Common myeloid progenitor, CD34-positive (primary cell): Measurements from ENCODE around the gene FXR2.
"Not testable (repeated sequence)": the region's sequence is repeated elsewhere in the genome, so short reads cannot be mapped to it uniquely, and the experiment has no call there.

Experiments used
- CTCF ChIA-PET: fragments of 350-600 bp; sonication (Branson Sonifier 250); formaldehyde crosslinking; loops from one replicate; lab custom pipeline; 2021; ENCODE audit warnings: antibody characterized with exemption; lab: Charles Lee
- POLR2A ChIA-PET: fragments of 350-600 bp; sonication (Branson Sonifier 250); formaldehyde crosslinking; loops from one replicate; lab custom pipeline; 2021; ENCODE audit warnings: antibody characterized with exemption; lab: Charles Lee
- DNase-seq, 3 donors: peaks; one replicate each; pipeline versions ENCODE4 v3.0.0 to v3.0.0-alpha.2; 2013
- H3K27ac ChIP-seq, 2 experiments: 1 replicate in 1 of 2; 2 replicates in 1 of 2; pipeline ENCODE4 v1.7.0; 2013; ENCODE audit warnings: inconsistent platforms in 2 of 2, low read length in 2 of 2, mild to moderate bottlenecking in 2 of 2, low read depth in 1 of 2, moderate library complexity in 1 of 2; ENCODE audit not compliant: severe bottlenecking in 2 of 2, insufficient read depth in 1 of 2, poor library complexity in 1 of 2
- H3K27me3 ChIP-seq, 5 experiments: replicated peaks in 2 of 5; 1 replicate in 3 of 5; 2 replicates in 2 of 5; pipeline versions ENCODE4 v1.6.1 to v1.7.0; 2013; ENCODE audit warnings: low read length in 4 of 5, mild to moderate bottlenecking in 2 of 5, moderate library complexity in 2 of 5, inconsistent platforms in 1 of 5; ENCODE audit not compliant: insufficient read depth in 5 of 5, control insufficient read depth in 4 of 5
- H3K36me3 ChIP-seq, 4 experiments: 1 replicate in 2 of 4; 2 replicates in 2 of 4; pipeline versions ENCODE4 v1.6.1 to v1.7.0; 2013; ENCODE audit warnings: low read length in 3 of 4, control low read depth in 1 of 4, mild to moderate bottlenecking in 1 of 4; ENCODE audit not compliant: control insufficient read depth in 4 of 4, insufficient read depth in 4 of 4
- H3K4me1 ChIP-seq, 4 experiments: 1 replicate in 3 of 4; 2 replicates in 1 of 4; pipeline versions ENCODE4 v1.6.1 to v1.7.1; 2013; ENCODE audit warnings: low read length in 3 of 4, mild to moderate bottlenecking in 3 of 4, control low read depth in 1 of 4, inconsistent platforms in 1 of 4, moderate library complexity in 1 of 4; ENCODE audit not compliant: control insufficient read depth in 4 of 4, insufficient read depth in 4 of 4; ENCODE audit errors: control extremely low read depth in 1 of 4
- H3K4me3 ChIP-seq, 7 experiments: 1 replicate in 4 of 7; 2 replicates in 3 of 7; pipeline versions ENCODE4 v1.5.1 to v1.7.0; 2013; ENCODE audit warnings: mild to moderate bottlenecking in 7 of 7, low read length in 6 of 7, moderate library complexity in 6 of 7, inconsistent platforms in 2 of 7, low read depth in 2 of 7, control low read depth in 1 of 7; ENCODE audit not compliant: insufficient read depth in 4 of 7, control insufficient read depth in 1 of 7; ENCODE audit errors: extremely low read depth in 1 of 7
- H3K9me3 ChIP-seq, 5 experiments: 1 replicate in 4 of 5; 2 replicates in 1 of 5; pipeline versions ENCODE4 v1.6.1 to v1.7.1; 2013; ENCODE audit warnings: low read length in 4 of 5, mild to moderate bottlenecking in 2 of 5, inconsistent platforms in 1 of 5, low read depth in 1 of 5, moderate library complexity in 1 of 5; ENCODE audit not compliant: control insufficient read depth in 4 of 5, insufficient read depth in 2 of 5; ENCODE audit errors: control extremely low read depth in 1 of 5
- WGBS: methylation state at CpG from one replicate; pipeline ENCODE4 v1.1.5; 2013; ENCODE audit not compliant: insufficient coverage; 5-methylcytosine and 5-hydroxymethylcytosine counted together

Gene FXR2

DNA sequence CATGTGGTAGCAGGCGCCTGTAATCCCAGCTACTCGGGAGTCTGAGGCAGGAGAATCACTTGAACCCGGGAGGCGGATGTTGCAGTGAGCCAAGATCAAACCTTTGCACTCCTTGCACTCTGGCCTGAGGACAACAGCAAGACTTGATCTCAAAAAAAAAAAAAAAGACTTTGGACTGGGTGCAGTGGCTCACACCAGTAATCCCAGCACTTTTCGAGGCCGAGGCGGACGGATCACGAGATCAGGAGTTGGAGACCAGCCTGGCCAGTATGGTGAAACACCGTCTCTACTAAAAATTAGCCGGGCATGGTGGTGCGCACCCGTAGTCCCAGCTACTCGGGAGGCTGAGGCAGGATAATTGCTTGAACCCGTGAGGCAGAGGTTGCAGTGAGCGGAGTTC lies 11.1 kb upstream of the FXR2 start:
- 100% methylated on average over 11 of the region's 16 CpGs for WGBS
- DNase-seq, H3K4me3 ChIP-seq, H3K27ac ChIP-seq, H3K9me3 ChIP-seq, H3K27me3 ChIP-seq, POLR2A ChIA-PET, H3K36me3 ChIP-seq: not testable (repeated sequence)
- CTCF ChIA-PET: interaction anchor here (1.3 kb wide), 1 partner anchor 62 kb away, joined by 3 read pairs; the partner anchor contains the start of gene TP53
- peaks cover 0 to 12% (median 10%) of the 10 kb centered on the region in 4 experiments for H3K4me1 ChIP-seq

DNA sequence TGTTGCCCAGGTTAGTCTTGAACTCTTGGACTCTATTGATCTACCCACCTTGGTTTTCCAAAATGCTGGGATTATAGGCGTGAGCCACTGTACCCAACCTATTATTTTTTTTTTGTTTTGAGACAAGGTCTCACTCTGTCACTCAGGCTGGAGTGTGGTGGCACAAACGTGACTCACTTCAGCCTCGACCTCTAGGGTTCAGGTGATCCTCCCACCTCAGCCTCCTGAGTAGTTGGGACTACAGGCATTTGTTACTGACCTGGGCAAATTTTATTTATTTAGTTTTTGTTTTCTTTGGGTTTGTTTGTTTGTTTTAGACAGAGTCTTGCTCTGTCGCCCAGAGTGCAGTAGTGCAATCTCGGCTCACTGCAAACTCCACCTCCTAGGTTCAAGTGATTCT lies 9.0 kb upstream of the FXR2 start:
- H3K36me3 ChIP-seq: peaks cover 0 to 5% (median 2%) of the 10 kb centered on the region in 4 experiments
- CTCF ChIA-PET: interaction anchor here (1.1 kb wide), 1 partner anchor 9 kb away, joined by 4 read pairs; no protein-coding TSS in a partner anchor
- H3K9me3 ChIP-seq: no peaks in the 10 kb centered on the region
- DNase-seq: no peak
- no peak overlapping the region for H3K27ac ChIP-seq
- H3K4me3 ChIP-seq: no peak overlapping the region
- WGBS: 100% methylated on average over 3 of the region's 5 CpGs
- no peaks in the 10 kb centered on the region for H3K27me3 ChIP-seq
- POLR2A ChIA-PET: interaction anchor here (0.7 kb wide), 1 partner anchor 43 kb away, joined by 6 read pairs; no protein-coding TSS in a partner anchor
- peaks cover 0 to 12% (median 10%) of the 10 kb centered on the region in 4 experiments for H3K4me1 ChIP-seq

DNA sequence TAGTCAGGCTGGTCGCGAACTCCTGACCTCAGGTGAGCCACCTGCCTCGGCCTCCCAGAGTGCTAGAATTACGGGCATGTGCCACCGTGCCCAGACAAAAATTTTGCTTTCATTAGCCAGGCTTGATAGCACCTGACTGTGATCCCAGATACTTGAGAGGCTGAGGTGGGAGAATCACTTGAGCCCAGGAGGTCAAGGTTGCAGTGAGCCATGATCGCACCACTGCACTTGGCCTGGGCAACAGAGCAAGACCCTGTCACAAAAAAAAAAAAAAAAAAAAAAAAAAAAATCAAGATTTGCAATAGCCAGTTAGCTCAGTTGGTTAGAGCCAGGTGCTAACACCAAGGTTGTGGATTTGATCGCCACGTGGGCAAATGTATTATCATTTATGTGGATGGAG lies 6.1 kb upstream of the FXR2 start:
- POLR2A ChIA-PET: no interaction called here
- Histone ChIP-seq H3K4me3 (no peak overlapping the region), H3K4me1 (no peaks in the 10 kb centered on the region), H3K36me3 (no peaks in the 10 kb centered on the region), H3K9me3 (no peaks in the 10 kb centered on the region), H3K27me3 (no peaks in the 10 kb centered on the region), H3K27ac (no peak overlapping the region)
- 90% methylated on average over 5 of the region's 8 CpGs for WGBS
- CTCF ChIA-PET: interaction anchor here (0.9 to 1.7 kb wide), 2 partner anchors 9 to 96 kb away, joined by 3 read pairs; partner anchors contain the start of gene SHBG
- no peak for DNase-seq

DNA sequence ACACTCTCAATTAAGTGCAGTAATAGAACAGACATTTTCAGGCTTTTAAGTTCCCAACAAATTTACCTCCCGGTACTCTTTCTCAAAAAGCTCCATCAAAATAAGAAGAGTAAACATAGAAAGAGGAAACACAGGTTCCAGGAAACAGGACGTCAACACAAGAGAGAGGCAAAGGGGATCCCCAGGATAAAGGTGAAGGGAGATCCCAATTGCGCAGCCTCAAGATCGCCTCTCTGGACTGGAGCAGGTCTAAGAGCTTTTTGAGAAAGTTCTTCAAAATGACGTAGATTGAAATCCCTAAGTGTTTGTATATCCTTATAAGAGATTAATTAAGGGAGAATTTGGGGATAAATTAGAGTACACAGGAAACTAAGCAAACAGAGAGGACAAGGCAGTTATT lies 3.9 kb upstream of the FXR2 start:
- no peak for DNase-seq
- ChIA-PET POLR2A (no interaction called here), CTCF (interaction anchor here (1.1 to 1.2 kb wide), 3 partner anchors 11 to 35 kb away, joined by 3 to 4 read pairs (median 3); partner anchors contain the start of gene MPDU1)
- no peaks in the 10 kb centered on the region for H3K9me3 ChIP-seq
- no peak overlapping the region for H3K4me3 ChIP-seq
- peaks cover 2 to 10% (median 7%) of the 10 kb centered on the region in 4 experiments for H3K4me1 ChIP-seq
- H3K36me3 ChIP-seq: no peaks in the 10 kb centered on the region
- WGBS: 91% methylated on average over 4 of the region's 5 CpGs
- H3K27ac ChIP-seq: no peak overlapping the region
- no peaks in the 10 kb centered on the region for H3K27me3 ChIP-seq

DNA sequence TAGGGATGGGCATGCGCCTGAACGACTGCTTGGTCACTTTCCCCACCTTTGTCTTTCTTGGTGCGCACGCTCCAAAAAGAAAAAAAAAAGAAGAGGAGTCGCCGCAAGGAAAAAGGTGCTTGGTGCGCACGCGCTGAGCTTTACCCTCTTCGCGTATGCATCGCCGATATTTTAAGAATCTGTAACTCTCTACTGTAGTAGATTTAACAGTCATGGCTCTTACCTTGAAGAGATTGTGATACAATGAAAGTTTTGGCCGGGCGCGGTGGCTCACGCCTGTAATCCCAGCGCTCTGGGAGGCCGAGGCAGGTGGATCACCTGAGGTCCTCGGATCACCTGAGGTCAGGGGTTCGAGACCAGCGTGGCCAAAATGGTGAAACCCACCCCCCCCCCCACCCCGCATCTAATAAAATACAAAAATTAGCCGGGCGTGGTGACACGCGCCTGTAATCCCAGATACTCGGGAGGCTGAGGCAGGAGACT lies 609 bp upstream of the FXR2 start:
- Histone ChIP-seq H3K36me3 (peaks cover 0 to 14% (median 3%) of the 10 kb centered on the region in 4 experiments), H3K4me3 (peak overlapping the region in 6 of 7 experiments; percentile 39 to 83 (median 70)), H3K27me3 (no peaks in the 10 kb centered on the region), H3K9me3 (no peaks in the 10 kb centered on the region), H3K4me1 (peaks cover 9 to 28% (median 21%) of the 10 kb centered on the region in 4 experiments), H3K27ac (peak overlapping the region in 1 of 2 experiments; percentile 66)
- 1% methylated on average over 20 of the region's 28 CpGs for WGBS
- no peak for DNase-seq
- ChIA-PET CTCF (interaction anchor here (0.6 to 1.5 kb wide), 7 partner anchors 12 to 691 kb away, joined by 3 to 6 read pairs (median 4); partner anchors contain the start of genes SAT2, SHBG and TP53), POLR2A (interaction anchor here (0.6 to 1.8 kb wide), 7 partner anchors 13 to 131 kb away, joined by 3 to 11 read pairs (median 5); partner anchors contain the start of genes MPDU1, SAT2, TP53 and WRAP53)

DNA sequence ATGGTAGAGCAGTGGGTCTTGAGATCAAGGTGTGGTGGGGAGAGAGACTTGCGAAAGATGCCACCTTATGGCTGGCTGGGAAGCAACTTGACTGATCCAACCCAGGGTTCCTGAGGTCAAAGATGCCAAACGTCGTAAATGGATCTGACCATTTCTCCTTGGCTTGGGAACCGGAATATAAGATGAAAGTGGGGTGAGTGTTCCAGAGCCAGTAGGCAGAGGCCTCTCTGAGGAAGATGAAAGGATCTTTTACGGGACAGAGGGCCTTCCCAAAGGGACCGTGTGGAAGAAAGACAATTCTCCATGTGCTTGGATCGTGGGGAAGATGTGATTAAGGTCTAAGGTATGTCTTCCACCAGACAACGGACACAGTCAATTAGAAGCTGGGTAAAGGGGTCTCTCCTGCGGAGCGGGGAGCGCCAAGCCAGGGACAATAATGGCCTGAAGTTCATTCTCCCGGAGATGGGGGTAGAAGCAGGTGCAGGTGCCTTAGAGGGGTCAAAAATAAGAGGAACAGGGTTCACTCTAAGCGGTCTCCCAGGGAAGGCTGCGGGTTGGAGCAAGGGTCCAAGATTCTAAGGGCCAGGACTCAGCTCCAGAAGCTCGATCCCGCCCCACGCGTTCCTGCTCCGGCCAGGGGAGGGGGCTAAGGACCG lies 800 bp downstream of the FXR2 start:
- Histone ChIP-seq H3K9me3 (no peaks in the 10 kb centered on the region), H3K4me1 (peaks cover 9 to 28% (median 21%) of the 10 kb centered on the region in 4 experiments), H3K27me3 (no peaks in the 10 kb centered on the region), H3K27ac (peak overlapping the region; percentile 27 to 87), H3K4me3 (peak overlapping the region; percentile 72 to 92 (median 75)), H3K36me3 (peaks cover 0 to 18% (median 4%) of the 10 kb centered on the region in 4 experiments)
- 14% methylated on average over 19 of the region's 20 CpGs for WGBS
- no peak for DNase-seq
- ChIA-PET CTCF (interaction anchor here (1.1 to 2.1 kb wide), 4 partner anchors 13 to 74 kb away, joined by 4 to 7 read pairs (median 5); partner anchors contain the start of genes SOX15 and WRAP53), POLR2A (interaction anchor here (1.8 kb wide), 1 partner anchor 73 kb away, joined by 11 read pairs; no protein-coding TSS in a partner anchor)
